Measurements from ENCODE around the gene LRRN3.

DNA sequence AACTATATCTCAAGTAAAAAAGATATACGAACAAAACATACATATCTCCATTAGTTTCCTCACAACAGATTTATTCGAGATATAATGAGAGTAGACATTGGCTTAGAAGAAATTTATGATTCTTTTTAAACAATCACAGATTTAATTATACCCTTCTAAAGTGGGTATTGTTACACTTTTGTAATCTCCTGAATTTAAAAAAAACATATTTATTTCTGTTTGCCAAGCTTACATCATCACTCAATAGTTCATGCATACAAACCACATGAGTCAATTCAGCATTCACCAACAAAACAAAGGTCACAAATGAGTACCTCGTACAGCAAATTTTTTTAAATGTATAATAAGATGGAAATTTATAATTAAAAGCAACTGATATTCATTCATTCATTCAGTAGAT lies 17.6 kb downstream of the LRRN3 start:
- TF ChIP-seq, protein P1, sequence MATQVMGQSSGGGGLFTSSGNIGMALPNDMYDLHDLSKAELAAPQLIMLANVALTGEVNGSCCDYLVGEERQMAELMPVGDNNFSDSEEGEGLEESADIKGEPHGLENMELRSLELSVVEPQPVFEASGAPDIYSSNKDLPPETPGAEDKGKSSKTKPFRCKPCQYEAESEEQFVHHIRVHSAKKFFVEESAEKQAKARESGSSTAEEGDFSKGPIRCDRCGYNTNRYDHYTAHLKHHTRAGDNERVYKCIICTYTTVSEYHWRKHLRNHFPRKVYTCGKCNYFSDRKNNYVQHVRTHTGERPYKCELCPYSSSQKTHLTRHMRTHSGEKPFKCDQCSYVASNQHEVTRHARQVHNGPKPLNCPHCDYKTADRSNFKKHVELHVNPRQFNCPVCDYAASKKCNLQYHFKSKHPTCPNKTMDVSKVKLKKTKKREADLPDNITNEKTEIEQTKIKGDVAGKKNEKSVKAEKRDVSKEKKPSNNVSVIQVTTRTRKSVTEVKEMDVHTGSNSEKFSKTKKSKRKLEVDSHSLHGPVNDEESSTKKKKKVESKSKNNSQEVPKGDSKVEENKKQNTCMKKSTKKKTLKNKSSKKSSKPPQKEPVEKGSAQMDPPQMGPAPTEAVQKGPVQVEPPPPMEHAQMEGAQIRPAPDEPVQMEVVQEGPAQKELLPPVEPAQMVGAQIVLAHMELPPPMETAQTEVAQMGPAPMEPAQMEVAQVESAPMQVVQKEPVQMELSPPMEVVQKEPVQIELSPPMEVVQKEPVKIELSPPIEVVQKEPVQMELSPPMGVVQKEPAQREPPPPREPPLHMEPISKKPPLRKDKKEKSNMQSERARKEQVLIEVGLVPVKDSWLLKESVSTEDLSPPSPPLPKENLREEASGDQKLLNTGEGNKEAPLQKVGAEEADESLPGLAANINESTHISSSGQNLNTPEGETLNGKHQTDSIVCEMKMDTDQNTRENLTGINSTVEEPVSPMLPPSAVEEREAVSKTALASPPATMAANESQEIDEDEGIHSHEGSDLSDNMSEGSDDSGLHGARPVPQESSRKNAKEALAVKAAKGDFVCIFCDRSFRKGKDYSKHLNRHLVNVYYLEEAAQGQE (IDR thresholded peaks at IDR 0.05; ENCODE audit: insufficient replicate concordance, low read depth) = no peak
- no peak for TF ChIP-seq GABPA (IDR thresholded peaks at IDR 0.05; ENCODE audit: low read depth)

Measured in HL-60 (cell line).